Epithelial cell of esophagus (primary cell): ENCODE measurements around the gene TMEM81.
A peak's percentile ranks its signal among the peaks of the same experiment; 100 is the strongest.

Experiments
- DNase-seq: peaks from one replicate; pipeline ENCODE4 v3.0.0; 2010; ENCODE audit warnings: low read depth
- H3K4me3 ChIP-seq: 2 replicates; pipeline ENCODE4 v1.5.1; 2011; ENCODE audit warnings: mild to moderate bottlenecking, low read length, control low read depth
- TF ChIP-seq, protein P1 (sequence below): IDR thresholded peaks from 2 replicates; pipeline ENCODE4 v1.5.1; 2011; ENCODE audit warnings: low read depth, mild to moderate bottlenecking, low read length, control low read depth, inconsistent platforms; ENCODE audit not compliant: insufficient read depth; ENCODE audit errors: missing control alignments

TMEM81 gene

GRCh38 chr1:205102404-205102803 is 18.1 kb upstream of the TMEM81 start:
- TF ChIP-seq, protein P1, sequence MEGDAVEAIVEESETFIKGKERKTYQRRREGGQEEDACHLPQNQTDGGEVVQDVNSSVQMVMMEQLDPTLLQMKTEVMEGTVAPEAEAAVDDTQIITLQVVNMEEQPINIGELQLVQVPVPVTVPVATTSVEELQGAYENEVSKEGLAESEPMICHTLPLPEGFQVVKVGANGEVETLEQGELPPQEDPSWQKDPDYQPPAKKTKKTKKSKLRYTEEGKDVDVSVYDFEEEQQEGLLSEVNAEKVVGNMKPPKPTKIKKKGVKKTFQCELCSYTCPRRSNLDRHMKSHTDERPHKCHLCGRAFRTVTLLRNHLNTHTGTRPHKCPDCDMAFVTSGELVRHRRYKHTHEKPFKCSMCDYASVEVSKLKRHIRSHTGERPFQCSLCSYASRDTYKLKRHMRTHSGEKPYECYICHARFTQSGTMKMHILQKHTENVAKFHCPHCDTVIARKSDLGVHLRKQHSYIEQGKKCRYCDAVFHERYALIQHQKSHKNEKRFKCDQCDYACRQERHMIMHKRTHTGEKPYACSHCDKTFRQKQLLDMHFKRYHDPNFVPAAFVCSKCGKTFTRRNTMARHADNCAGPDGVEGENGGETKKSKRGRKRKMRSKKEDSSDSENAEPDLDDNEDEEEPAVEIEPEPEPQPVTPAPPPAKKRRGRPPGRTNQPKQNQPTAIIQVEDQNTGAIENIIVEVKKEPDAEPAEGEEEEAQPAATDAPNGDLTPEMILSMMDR: no peak
- H3K4me3 ChIP-seq: no peak overlapping the region
- DNase-seq: no peak

- DNase-seq: no peak
- H3K4me3 ChIP-seq: no peak overlapping the region
- TF ChIP-seq, protein P1: no peak
Measured at GRCh38 chr1:205098242-205098641, 14.0 kb upstream of the TMEM81 start.

GRCh38 chr1:205095422-205095821 is 11.2 kb upstream of the TMEM81 start:
- no peak overlapping the region for H3K4me3 ChIP-seq
- TF ChIP-seq, protein P1: no peak
- no peak for DNase-seq

GRCh38 chr1:205091043-205091740 is 6.9 kb upstream of the TMEM81 start:
- H3K4me3 ChIP-seq: no peak overlapping the region
- DNase-seq: peak; percentile 36
- TF ChIP-seq, protein P1: no peak

GRCh38 chr1:205088341-205088740 is 4.1 kb upstream of the TMEM81 start:
- DNase-seq: no peak
- TF ChIP-seq, protein P1: no peak
- no peak overlapping the region for H3K4me3 ChIP-seq

- TF ChIP-seq, protein P1: no peak
- no peak for DNase-seq
- no peak overlapping the region for H3K4me3 ChIP-seq
Measured at GRCh38 chr1:205082431-205082830, 1.8 kb downstream of the TMEM81 start.

- DNase-seq: no peak
Measured at GRCh38 chr1:205077934-205078311, 6.3 kb downstream of the TMEM81 start.

More at GRCh38 chr1:205077934-205078311, 6.3 kb downstream of the TMEM81 start:
- no peak overlapping the region for H3K4me3 ChIP-seq
- TF ChIP-seq, protein P1: no peak
